Stimulated activated naive B cell treated with anti-CD40 and anti-IgM and Interleukin-4, amounts not matched to agents 10 μg/mL and 1 μg/mL and 100 μg/mL, for 72 hours (primary cell): ENCODE data around the gene PKD1L1.

ENCODE experiments used
- ATAC-seq, 2 donors: fragments of 150-1000 bp; cut with Tn5 transposase; replicated peaks; 2 replicates each; pipeline ENCODE4 v1.10.0; 2021; ENCODE audit warnings: moderate library complexity in 1 of 2
- DNase-seq: peaks from one replicate; pipeline ENCODE4 v3.0.0; 2021
- H3K27ac Mint-ChIP-seq: one replicate; pipeline ENCODE4 v1.8.0; 2022; ENCODE audit warnings: mild to moderate bottlenecking, mixed read lengths
- H3K27me3 Mint-ChIP-seq, 2 donors: one replicate each; pipeline ENCODE4 v1.8.0; 2022; ENCODE audit warnings: mixed read lengths in 2 of 2
- H3K36me3 Mint-ChIP-seq, 2 donors: one replicate each; pipeline ENCODE4 v1.8.0; 2022; ENCODE audit warnings: mixed read lengths in 2 of 2, mild to moderate bottlenecking in 1 of 2
- H3K4me1 Mint-ChIP-seq, 2 donors: one replicate each; pipeline ENCODE4 v1.8.0; 2022; ENCODE audit warnings: mixed read lengths in 2 of 2, mild to moderate bottlenecking in 1 of 2
- H3K4me3 Mint-ChIP-seq, 2 donors: one replicate each; pipeline ENCODE4 v1.8.0; 2022; ENCODE audit warnings: mild to moderate bottlenecking in 2 of 2, mixed read lengths in 2 of 2, moderate library complexity in 1 of 2
- H3K9me3 Mint-ChIP-seq, 2 donors: one replicate each; pipeline ENCODE4 v1.8.0; 2022; ENCODE audit warnings: mixed read lengths in 2 of 2, mild to moderate bottlenecking in 1 of 2

The PKD1L1 gene

DNA sequence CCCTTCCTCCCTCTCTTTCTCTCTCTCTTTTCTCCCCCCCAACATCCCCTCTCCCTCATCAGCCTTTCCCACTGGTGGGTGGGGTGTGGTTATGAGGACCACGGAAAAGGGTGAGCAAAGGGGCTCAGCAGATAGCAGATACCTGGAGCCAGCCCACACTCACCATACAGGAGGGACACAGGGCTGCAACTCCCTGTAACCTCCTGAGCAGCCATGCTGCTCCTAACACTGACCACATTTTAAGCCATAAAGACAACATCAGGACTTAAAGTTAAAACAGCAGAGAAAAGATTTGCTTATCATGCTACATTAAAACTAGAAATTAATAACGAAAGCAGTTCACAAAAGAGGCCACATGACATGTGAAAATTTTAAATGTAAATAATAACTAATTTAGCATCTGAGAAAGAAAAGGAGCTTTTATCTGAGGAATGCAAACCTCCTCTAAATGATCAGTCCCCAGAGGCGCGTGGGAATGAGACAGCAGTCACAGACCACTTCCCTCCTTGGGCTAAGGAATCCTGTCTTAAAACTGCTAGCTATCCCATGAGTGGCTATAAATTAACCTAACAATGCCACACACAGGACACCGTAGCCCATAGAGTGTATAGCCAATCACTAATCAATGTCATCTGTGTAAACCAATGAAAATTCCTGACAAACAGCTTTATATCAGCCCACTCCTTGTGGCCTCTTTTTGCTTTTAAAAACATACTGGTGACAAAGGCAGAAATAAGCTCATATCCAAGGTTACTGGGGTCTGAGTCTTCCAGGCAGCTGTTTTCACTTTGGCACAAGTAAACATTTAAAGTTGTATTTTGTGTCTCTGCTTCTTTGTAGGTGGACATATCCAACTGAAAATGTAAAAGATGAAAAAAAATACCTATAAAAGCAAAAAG is 33.3 kb downstream of the PKD1L1 start:
- no peak for DNase-seq
- H3K27me3 Mint-ChIP-seq = peaks cover 30 to 35% of the 10 kb centered on the region in 2 donors
- peaks cover 0 to 6% of the 10 kb centered on the region in 2 donors for H3K4me1 Mint-ChIP-seq
- no peak for ATAC-seq
- peaks cover under 1 to 1% of the 10 kb centered on the region in 2 donors for H3K9me3 Mint-ChIP-seq
- H3K36me3 Mint-ChIP-seq = peaks cover 2 to 10% of the 10 kb centered on the region in 2 donors
- H3K27ac Mint-ChIP-seq = no peak overlapping the region
- no peak overlapping the region for H3K4me3 Mint-ChIP-seq

DNA sequence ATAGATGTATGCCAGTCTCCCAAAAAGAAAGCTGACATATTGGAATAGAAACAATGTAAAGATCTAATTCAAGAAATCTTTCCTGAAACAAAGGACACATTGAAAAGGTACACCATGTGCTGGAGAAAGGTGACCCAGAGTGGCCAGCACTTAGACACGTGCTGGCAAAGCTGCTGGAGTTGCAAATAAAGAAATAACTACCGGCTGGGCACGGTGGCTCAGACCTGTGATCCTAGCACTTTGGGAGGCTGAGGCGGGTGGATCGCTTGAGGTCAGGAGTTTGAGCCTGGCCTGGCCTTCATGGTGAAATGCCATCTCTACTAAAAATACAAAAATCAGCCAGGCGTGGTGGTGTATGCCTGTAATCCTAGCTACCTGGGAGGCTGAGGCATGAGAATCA is 35.9 kb downstream of the PKD1L1 start:
- DNase-seq = no peak
- Mint-ChIP-seq H3K4me3 (no peak overlapping the region), H3K36me3 (peaks cover 0 to 10% of the 10 kb centered on the region in 2 donors), H3K4me1 (no peaks in the 10 kb centered on the region), H3K27me3 (peaks cover 20 to 31% of the 10 kb centered on the region in 2 donors), H3K27ac (no peak overlapping the region), H3K9me3 (no peaks in the 10 kb centered on the region)
- ATAC-seq = no peak

DNA sequence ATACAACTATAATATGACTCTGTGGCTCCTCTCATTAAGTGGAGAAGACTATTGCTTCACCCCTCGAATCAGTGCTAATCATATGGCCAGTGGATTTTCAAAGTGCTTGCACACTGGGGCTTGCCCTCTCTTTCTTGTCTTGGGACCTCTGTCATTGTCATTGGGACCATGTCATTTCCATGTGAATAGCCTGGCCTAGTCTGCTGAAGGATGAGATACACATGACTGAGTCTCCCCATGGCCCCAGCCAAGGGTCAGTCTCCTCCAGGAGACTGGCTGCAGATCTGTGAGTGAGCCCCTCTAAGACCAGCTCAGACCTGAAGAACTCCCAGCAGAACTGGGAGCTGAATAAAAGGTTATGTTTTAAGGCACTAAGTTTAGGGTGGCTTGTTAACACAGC is 39.5 kb downstream of the PKD1L1 start:
- DNase-seq = no peak
- H3K4me3 Mint-ChIP-seq = no peak overlapping the region
- H3K27ac Mint-ChIP-seq = no peak overlapping the region
- H3K9me3 Mint-ChIP-seq = no peaks in the 10 kb centered on the region
- peaks cover 7 to 14% of the 10 kb centered on the region in 2 donors for H3K27me3 Mint-ChIP-seq
- H3K4me1 Mint-ChIP-seq = no peaks in the 10 kb centered on the region
- no peak for ATAC-seq
- peaks cover 0 to 5% of the 10 kb centered on the region in 2 donors for H3K36me3 Mint-ChIP-seq

DNA sequence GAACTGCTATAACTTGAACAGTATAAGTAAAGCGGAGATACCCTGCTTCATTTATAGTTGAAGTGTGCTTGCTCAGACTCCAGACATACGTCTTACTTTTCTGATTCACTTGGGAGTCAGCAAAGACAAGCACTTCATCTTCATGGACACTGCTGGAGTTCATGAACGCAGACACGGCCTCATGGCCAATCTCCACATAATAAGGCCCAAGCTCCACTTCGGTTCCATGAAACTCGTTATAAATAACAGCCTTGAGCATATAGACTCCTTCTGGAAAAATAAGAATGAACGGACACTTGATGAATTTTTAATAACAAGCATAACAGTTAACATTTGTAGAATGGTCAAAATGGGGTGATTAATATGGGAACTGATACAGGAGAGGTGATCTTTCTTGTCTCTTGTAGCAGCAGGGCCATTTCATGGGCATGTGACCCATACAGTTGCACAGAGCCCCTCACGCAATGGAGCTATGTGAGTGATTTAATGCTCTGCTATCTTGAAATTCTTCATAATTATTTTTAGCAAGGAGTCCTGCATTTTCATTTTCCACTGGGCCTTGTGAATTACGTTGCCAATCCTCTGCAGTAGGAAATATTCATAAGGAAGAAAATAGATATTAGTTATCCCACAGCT is 40.2 kb downstream of the PKD1L1 start:
- Mint-ChIP-seq H3K4me1 (no peaks in the 10 kb centered on the region), H3K4me3 (no peak overlapping the region), H3K27me3 (peaks cover 7 to 12% of the 10 kb centered on the region in 2 donors), H3K27ac (no peak overlapping the region), H3K36me3 (peaks cover 0 to 5% of the 10 kb centered on the region in 2 donors), H3K9me3 (no peaks in the 10 kb centered on the region)
- DNase-seq = no peak
- no peak for ATAC-seq

DNA sequence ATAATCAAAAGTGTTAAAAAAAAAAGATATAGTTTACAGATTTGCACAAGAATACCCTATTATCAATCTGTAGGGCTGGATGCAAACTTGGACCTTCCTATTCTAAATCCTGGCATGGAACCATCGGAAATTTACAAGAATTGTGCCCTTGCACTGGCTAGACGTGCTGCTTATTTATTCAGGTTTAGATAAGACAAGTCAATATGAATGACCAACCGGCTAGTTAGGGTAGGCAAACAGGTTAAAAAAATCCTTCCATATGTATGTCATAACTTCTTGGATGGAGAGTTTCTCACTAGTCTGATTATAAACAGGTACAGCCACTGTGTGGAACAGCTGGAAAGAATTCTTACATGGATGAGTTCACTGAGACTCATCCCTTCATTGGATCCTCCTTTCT is 41.4 kb downstream of the PKD1L1 start:
- no peak for DNase-seq
- no peak overlapping the region for H3K4me3 Mint-ChIP-seq
- no peak overlapping the region for H3K27ac Mint-ChIP-seq
- H3K27me3 Mint-ChIP-seq = peaks cover 4 to 5% of the 10 kb centered on the region in 2 donors
- H3K36me3 Mint-ChIP-seq = peaks cover 0 to 3% of the 10 kb centered on the region in 2 donors
- H3K9me3 Mint-ChIP-seq = no peaks in the 10 kb centered on the region
- no peaks in the 10 kb centered on the region for H3K4me1 Mint-ChIP-seq
- ATAC-seq = no peak

DNA sequence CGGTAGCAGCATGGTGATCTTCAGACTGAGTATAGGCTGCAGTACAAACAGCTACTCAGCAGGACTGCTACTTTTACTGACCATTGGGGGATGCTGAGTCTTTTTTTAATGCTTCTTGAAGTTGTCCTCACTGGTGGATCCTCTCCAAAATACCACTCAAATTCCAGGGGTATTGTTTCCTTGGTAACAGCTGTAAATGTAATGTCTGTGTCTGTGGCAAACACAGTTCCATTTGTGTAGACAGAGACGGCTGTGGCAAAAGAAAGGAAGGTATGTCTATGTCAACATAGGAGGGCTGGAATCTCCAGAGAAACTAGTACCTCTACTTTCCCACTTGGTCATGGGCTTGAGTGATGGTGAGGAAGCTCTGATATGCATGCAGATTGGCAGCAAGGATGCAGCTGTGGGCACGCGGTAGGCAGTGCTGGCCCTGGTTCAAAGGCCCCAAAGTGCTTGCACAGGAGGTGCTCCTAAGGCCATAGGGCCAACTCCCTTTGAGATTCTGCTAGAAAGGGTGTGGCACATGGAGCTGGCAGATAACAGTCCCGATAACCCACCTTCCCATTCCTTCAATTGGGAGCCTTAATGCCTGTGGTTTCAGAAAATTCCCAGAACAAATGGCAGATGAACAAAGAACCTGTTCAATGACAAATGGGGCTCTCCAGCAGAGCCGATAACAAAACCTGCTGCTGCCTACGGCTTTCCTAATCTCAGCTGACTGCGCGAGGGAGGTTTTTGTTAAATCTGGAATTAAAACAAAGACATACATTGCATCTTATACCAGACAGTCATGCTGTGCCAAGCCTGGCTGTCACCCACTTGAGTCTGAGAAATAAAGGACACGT is 43.0 kb downstream of the PKD1L1 start:
- ATAC-seq (no peak), DNase-seq (no peak)
- no peak overlapping the region for H3K27ac Mint-ChIP-seq
- H3K4me3 Mint-ChIP-seq = no peak overlapping the region
- H3K9me3 Mint-ChIP-seq = no peaks in the 10 kb centered on the region
- H3K4me1 Mint-ChIP-seq = no peaks in the 10 kb centered on the region
- no peaks in the 10 kb centered on the region for H3K36me3 Mint-ChIP-seq
- no peaks in the 10 kb centered on the region for H3K27me3 Mint-ChIP-seq

DNA sequence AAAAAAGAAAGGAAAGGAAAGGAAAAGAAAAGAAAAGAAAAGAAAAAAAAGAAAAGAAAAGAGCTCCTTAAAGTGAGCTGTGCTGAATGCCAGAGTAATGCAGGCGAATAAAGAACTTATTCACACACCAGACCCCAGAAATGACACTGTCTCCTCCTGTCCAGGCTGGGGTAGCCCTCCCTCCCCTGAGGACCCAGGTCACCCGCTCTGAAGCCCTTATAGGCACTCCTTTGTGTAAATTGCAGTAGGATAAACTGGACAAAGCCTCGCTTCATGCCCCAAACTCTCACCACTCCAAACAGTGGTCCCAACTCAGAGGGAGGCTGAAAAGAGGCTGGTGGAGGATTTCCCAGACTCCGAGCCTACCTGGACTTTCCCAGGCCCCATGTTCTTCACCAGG is 46.3 kb downstream of the PKD1L1 start:
- H3K4me1 Mint-ChIP-seq = no peaks in the 10 kb centered on the region

DNA sequence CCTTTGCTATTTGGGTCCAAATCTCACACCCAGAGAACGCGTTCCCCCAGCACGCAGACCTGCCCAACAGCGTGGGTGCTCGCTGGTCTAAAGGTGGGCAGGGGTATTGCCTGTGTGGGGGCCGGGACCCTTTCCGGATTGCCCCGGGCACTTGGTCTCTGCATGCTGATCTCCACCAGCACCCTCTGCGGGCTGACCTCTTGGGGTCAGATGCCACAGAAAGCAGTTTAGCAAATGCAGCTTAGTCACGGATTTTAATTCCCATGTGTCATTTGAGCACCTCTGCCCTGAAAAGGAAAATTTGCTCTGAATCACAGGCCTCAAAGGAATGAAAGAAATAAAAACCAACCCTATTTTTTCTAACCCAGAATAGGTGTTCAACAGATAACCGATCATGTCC is 46.7 kb downstream of the PKD1L1 start:
- Mint-ChIP-seq H3K4me3 (no peak overlapping the region), H3K27ac (no peak overlapping the region), H3K27me3 (no peaks in the 10 kb centered on the region), H3K4me1 (no peaks in the 10 kb centered on the region), H3K36me3 (no peaks in the 10 kb centered on the region), H3K9me3 (no peaks in the 10 kb centered on the region)
- DNase-seq = no peak
- no peak for ATAC-seq

More for the DNA sequence above, 46.3 kb downstream of the PKD1L1 start:
- H3K27me3 Mint-ChIP-seq = no peaks in the 10 kb centered on the region
- no peaks in the 10 kb centered on the region for H3K36me3 Mint-ChIP-seq
- no peak overlapping the region for H3K4me3 Mint-ChIP-seq
- DNase-seq (no peak), ATAC-seq (no peak)
- H3K9me3 Mint-ChIP-seq = no peaks in the 10 kb centered on the region
- H3K27ac Mint-ChIP-seq = no peak overlapping the region

DNA sequence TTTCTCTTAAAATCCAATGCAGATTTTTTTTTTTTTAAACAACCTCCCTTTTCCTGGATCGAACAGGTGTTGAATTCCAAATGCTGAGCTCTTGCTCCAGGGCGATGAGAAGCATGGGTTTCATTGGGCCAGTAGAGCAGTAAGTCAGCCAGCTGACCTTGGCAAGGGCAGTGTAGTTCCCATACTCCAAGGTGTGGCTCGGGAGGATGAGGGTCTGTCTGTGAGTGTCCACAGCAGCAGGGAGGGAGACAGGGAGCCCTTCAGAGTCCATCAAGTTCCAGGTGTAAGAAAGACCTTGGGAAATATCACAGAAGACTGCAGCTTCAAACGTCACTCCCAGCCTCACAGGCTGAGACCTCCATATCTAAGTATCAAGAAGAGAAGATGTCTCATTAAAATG is 50.4 kb downstream of the PKD1L1 start:
- no peaks in the 10 kb centered on the region for H3K36me3 Mint-ChIP-seq
- H3K27me3 Mint-ChIP-seq = no peaks in the 10 kb centered on the region
- ATAC-seq (no peak), DNase-seq (no peak)
- H3K4me1 Mint-ChIP-seq = peaks cover 0 to 7% of the 10 kb centered on the region in 2 donors
- H3K27ac Mint-ChIP-seq = no peak overlapping the region
- H3K4me3 Mint-ChIP-seq = no peak overlapping the region
- H3K9me3 Mint-ChIP-seq = no peaks in the 10 kb centered on the region

DNA sequence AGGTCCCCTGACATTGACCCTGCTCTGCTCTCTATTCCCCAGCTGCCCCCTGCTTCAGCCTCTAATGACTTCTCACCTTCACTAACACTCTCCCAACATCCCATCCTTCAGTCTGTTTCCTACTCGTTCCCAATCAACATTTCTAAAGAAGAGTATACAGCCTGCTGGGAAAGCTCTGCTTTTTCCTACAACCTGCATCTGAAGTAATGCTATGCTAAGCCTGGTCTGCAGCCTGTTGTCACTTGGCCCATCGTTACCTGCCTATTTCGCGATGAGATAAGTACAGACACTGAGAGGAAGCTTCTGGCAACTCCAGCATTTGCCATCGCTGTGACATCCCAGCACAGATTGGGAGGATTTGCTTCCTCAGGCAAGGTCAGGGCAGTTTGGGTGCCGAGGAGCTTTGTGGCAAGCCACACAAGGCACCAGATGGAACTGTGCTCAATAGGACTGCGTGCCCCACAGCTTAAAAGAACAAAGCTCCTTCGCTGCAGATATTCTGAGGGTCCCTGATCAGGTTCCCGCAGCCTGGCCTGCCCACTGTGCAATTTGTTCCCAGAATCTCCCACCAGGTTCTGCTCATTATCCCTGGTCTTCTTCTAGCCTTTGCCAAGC is 51.4 kb downstream of the PKD1L1 start:
- no peak overlapping the region for H3K4me3 Mint-ChIP-seq
- ATAC-seq (no peak), DNase-seq (no peak)
- H3K27me3 Mint-ChIP-seq = no peaks in the 10 kb centered on the region
- no peaks in the 10 kb centered on the region for H3K9me3 Mint-ChIP-seq
- H3K4me1 Mint-ChIP-seq = peaks cover 0 to 7% of the 10 kb centered on the region in 2 donors
- no peak overlapping the region for H3K27ac Mint-ChIP-seq
- H3K36me3 Mint-ChIP-seq = peaks cover 2 to 3% of the 10 kb centered on the region in 2 donors

DNA sequence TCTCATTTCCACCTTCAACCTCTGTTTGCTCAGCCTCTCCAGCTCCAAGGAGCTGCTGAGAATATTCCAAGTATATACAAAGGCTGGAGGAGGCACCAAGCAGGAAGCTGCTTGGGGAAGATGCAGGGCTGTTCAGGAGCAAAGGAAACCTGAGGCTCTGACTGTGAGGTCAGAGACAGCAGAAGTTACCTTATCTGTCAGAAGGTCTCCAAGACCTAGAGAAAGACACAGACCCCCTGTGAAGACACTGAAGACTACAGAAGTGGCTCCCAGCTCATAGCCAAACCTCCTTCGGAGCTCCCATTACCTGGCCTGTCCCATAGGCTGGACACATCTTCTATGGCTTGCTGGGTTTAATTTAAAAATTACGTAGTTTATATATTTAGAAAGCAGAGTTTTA is 53.2 kb downstream of the PKD1L1 start:
- H3K36me3 Mint-ChIP-seq = peaks cover 2 to 9% of the 10 kb centered on the region in 2 donors
- H3K27ac Mint-ChIP-seq = no peak overlapping the region
- H3K4me3 Mint-ChIP-seq = no peak overlapping the region
- peaks cover 0 to 3% of the 10 kb centered on the region in 2 donors for H3K27me3 Mint-ChIP-seq
- DNase-seq = no peak
- H3K9me3 Mint-ChIP-seq = no peaks in the 10 kb centered on the region
- ATAC-seq = no peak
- peaks cover 0 to 7% of the 10 kb centered on the region in 2 donors for H3K4me1 Mint-ChIP-seq

DNA sequence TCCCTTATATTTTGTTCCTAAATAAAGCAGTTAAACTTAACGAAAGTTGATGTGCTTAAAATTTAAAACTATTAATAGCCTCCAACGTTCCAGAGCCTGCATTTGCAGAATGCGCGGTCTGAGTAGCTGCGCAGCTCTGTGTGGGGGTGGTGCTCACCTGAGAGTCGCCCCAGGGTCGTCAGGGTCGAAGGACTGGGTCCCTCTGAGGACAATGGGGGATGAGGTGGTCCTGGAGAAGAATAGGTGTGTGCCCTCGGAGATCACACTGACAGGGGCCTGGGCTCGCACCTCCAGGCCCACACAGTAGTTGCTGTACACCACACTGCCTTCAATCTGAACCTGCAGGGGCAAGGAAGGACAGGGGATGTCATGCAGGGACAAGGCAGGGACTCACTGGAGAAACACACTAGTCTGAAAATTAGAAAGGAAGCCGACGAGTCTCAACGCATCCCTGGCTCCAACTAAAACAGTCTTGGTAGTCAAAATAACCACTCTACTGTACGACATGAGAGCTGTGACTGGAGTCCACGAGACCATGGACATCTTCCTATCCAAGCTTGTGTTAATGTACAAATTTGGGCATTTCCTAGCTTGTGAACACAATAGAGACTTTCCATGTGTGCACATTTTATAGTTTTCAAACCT is 54.4 kb downstream of the PKD1L1 start:
- no peak overlapping the region for H3K4me3 Mint-ChIP-seq
- peaks cover 2 to 9% of the 10 kb centered on the region in 2 donors for H3K36me3 Mint-ChIP-seq
- peaks cover 0 to 7% of the 10 kb centered on the region in 2 donors for H3K4me1 Mint-ChIP-seq
- peaks cover 0 to 3% of the 10 kb centered on the region in 2 donors for H3K27me3 Mint-ChIP-seq
- ATAC-seq (no peak), DNase-seq (no peak)
- no peak overlapping the region for H3K27ac Mint-ChIP-seq
- H3K9me3 Mint-ChIP-seq = no peaks in the 10 kb centered on the region

DNA sequence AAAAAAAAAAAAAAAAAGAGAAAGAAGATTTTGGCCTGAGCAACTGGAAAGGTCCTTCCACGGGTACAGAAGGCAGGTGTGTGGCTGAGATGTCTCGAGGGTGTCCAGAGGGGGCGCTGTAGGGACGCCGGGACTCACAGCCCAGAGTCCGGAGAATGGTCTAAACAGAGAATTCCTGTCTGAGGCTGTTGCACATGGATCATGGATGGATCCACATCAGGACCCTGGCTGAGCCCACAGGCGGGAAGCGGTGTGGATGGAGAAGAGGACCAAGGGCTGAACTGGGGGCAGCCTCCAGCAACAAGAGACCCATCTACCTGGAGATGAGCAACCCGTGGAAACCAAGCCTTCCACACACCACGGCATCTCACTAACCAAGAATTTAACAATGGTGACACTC is 55.0 kb downstream of the PKD1L1 start:
- Mint-ChIP-seq H3K27me3 (peaks cover 0 to 3% of the 10 kb centered on the region in 2 donors), H3K36me3 (peaks cover 2 to 9% of the 10 kb centered on the region in 2 donors), H3K27ac (no peak overlapping the region), H3K9me3 (no peaks in the 10 kb centered on the region), H3K4me3 (no peak overlapping the region), H3K4me1 (peaks cover 0 to 7% of the 10 kb centered on the region in 2 donors)
- ATAC-seq (no peak), DNase-seq (no peak)
